GM10266 (cell line): ENCODE results near the gene CCDC187.

ENCODE experiments used
- DNase-seq: peaks from one replicate; pipeline ENCODE4 v3.0.0; 2012; ENCODE audit errors: extremely low spot score
- CTCF ChIP-seq: IDR thresholded peaks from 2 replicates; pipeline ENCODE4 v1.5.1; 2012; ENCODE audit warnings: mild to moderate bottlenecking, low read depth; ENCODE audit not compliant: control insufficient read depth, insufficient read depth; ENCODE audit errors: missing control alignments

The CCDC187 gene

DNA sequence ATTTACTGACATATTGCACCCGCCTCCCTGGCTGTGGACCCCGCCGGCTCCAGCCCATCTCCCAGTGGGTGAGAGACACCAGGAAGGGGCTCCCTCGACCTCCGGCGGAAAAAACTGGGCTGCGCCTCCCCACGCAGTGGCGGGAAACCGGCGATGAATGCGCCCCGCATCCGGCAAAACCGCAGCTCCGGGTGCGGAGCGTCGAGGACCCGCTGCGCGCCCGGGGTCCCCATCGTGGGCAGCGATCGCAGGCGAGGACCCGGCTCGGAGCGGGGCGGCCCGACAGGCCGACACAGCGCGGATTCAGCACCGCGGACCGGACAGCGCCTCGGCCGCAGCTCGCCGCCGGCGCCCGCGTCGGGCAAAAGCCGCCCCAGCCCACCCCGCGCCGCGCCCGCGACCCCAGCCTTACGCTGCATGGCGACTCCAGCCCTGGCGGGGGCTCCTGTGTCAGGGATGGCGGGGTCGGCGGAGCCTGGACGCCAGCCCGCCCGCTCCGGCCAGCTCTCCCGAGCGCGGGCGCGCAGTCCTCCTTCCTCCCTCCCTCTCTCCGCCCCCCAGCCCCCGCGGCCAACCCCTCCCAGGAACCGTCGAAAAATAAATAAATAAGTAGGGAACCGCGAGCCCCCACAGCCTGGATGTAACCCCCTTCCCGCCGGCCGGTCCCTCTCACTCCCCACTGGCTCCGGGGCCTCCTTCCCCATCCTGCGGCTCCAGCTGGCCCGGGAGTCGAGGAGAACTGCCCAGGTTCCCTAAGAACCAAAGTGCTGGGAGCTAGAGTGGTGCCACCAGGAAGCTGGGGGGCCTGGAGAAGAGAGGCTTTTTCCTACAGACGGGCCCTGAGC is 102.1 kb downstream of the CCDC187 start:
- no peak for DNase-seq
- TF ChIP-seq CTCF = no peak

- no peak for TF ChIP-seq CTCF
These were observed 102.7 kb downstream of the CCDC187 start for GRCh38 chr9:136201174-136201573.

DNA sequence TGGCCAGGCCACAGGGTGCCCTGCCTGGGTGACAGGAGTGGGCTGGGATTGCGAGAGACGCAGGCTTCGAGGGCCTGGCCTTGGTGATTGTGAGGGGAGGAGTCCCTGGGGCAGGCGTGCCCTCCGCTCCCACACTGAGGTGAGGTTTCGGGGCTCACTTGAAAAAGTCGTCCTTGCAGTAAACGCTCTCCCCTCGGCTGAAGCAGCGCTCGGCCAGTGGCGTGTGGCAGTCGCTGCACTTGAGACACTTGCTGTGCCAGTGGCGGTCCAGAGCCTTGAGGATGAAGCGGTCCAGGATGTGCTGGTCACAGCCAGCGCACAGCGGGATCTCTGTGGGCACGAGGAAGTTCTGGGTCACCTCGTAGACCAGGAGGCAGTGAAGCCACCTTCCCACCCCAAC is 103.5 kb downstream of the CCDC187 start:
- DNase-seq = no peak
- TF ChIP-seq CTCF = no peak

More at GRCh38 chr9:136201174-136201573, 102.7 kb downstream of the CCDC187 start:
- DNase-seq = no peak
